ENCODE measurements around the gene AP2S1. TPM values are rescaled to one million over a fixed set of nuclear protein-coding genes. Genes with fewer than 3 reads are reported as not detected.

The AP2S1 gene
- total RNA-seq, result 120 and 160 TPM in 2 replicates

DNA sequence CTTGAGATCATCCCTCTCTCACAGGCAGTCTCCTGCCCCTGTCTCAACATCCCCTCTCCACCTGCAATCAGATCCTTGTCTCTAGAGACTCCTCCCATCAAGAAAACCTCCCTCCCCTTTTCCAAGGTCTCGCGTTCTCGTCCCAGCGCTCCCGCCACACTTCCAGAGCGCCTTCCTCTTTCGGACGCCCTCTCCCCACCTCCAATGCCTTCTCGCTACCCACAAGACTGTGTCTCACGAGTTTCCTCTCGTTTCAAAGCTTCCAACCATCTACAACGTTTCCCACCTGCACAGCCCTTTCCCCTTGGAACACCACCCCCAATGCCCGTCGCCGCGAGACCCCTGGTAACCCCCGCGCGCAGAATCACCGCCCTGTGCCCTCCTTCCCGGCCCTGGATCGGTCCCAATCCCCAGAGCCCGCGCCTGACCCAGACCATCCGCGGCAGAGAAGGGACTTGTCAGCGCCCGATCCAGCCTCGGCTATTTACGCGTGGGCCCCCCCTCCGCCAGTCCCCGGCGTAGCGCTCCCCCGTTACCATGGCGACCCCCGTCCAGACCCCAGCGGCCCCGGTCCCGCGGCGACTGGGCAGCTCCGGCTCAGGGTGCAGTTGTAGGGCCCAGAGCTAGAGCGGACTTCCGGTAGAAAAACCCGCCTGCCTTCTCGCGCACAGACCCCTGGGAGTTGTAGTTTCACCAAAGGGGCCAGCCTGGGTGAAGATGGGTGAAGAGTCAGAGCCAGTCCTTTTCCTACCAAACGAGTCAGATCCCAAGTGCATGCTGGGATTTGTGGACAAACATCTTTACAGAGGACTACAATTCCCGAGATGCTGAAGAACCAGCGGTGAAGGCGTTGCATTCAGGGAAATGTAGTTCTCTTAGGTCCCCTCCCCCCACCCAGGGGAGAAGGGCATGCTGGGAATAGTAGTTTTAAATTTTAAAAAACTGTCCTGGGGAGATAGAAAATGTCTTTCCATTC, at the start of gene AP2S1:
AP2S1 (minus strand) TSS at position 619 of the 976 bp plus-strand sequence; CDS start at position 539, 80 bp downstream.

DNA sequence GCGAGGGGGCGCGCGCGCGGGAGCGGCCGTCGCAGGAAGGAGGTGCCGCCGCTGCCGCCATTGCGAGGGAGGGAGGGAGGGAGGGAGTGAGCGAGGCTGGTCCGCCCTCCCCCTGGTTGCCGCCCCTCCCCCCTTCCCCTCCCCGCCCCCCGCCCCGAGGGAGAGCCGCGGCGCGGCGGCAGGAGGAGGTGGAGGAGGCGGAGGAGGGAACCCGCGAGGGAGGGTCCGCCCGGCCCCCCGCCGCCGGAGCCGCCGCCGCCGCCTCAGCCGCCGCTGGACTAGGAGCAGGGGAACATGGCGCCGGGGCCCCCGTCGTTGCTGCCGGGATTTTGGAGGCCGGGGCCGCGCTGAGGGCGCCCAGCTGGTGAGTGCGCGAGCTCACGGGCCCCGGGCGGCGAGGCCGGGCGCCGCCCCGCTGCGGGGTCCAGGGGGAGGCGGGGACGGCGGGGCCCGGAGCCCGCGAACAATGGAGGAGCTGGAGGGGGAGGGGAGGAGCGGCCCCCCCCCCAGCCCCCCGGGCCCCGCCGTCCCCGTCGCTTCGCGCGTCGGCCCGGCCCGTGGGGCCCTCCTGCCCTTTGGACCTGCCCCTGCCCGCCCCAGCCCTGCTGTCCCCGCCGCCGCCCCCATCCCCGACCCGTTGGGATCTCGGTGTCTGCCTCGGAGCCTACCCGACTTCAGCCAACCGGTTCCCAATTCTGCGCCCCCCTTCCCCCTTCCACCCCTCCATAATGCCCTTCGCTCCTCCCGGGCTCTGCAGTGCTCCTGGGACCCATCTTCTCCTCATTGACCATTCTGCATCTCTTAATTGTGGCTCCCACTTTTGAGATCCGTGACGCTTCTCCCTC, 10.4 kb upstream of the AP2S1 start, which contains the start of gene ARHGAP35:
ARHGAP35 (plus strand) TSS at position 152 of the 845 bp plus-strand sequence. CDS start 57,679 bp downstream, outside the sequence.

DNA sequence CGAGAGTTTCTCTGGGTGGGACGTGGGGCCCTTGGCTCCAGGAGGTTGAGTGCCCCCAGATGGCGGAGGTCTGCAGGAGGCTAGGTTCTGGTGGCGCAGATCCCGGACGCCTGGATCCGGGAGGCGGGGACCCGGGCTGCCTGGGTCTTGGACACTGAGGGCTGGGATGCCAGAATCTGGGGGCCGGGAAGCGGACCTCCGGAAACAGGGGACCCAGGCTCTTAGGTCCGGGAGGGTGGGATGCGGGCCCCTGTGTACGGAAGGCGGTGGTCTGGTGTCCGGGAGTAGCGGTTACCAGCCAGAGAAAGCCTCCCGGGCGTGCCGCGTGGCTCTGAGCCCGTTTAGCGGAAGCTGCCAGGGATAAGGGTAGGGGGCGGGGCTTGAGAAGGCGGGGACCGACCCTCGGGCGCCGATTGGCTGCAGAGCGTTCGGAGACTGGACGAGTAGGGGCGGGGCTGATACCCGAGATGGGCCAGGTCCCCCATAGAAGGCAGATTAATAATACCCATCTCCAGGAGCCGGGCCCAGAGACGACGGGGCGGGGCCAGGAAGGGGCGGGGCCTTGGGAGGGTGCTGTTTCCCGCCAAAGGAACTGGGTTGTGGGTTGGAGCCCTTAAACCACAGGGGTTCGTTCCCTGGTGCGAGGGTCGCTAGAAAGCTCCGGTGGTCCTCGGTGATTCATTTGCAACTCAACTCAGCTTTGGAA, 62.2 kb downstream of the AP2S1 start, which contains the start of gene SLC1A5:
SLC1A5 (minus strand) TSS at position 333 of the 706 bp plus-strand sequence. CDS start 629 bp downstream, outside the sequence.

Other genes starting within 250 kb of the AP2S1 start
- gene CALM3, start 249.5 kb downstream of the AP2S1 start, total RNA-seq, result 104 TPM in 2 replicates
- 0.11 TPM in 1 of 2 replicates, not detected in the other for gene PTGIR, start 225.8 kb downstream of the AP2S1 start, total RNA-seq
- gene GNG8, start 214.6 kb downstream of the AP2S1 start, total RNA-seq, result not detected in 2 replicates
- 0.09 and 0.11 TPM in 2 replicates for gene DACT3, start 189.7 kb downstream of the AP2S1 start, total RNA-seq
- gene PRKD2, start 133.7 kb downstream of the AP2S1 start, total RNA-seq, result 22.0 and 33.1 TPM in 2 replicates
- gene FKRP, start 104.8 kb downstream of the AP2S1 start, total RNA-seq, result 7.8 and 10.0 TPM in 2 replicates
- 74.6 and 86.6 TPM in 2 replicates for gene STRN4, start 104.4 kb downstream of the AP2S1 start, total RNA-seq
- gene SLC1A5, start 62.3 kb downstream of the AP2S1 start, total RNA-seq, result 16.4 and 21.6 TPM in 2 replicates
- 22.3 and 22.8 TPM in 2 replicates for gene ARHGAP35, start 10.2 kb upstream of the AP2S1 start, total RNA-seq
- gene NPAS1, start 169.0 kb upstream of the AP2S1 start, total RNA-seq, result under 0.01 TPM in 1 of 2 replicates, not detected in the other
- 16.8 and 23.7 TPM in 2 replicates for gene TMEM160, start 197.8 kb upstream of the AP2S1 start, total RNA-seq